Endothelial cell of umbilical vein (primary cell): ENCODE measurements around the gene VPS35. TPM values are rescaled to one million over a fixed set of nuclear protein-coding genes. Genes with fewer than 3 reads are reported as not detected.

Source experiments
- BruUV-seq: library from RNA; stranded (reverse); fragments of 400-500 nt; replicated peaks from 2 replicates; lab custom pipeline; 2021; lab: Mats Ljungman, UMichigan
- CTCF ChIA-PET: fragments of 300-600, 350-600 bp; sonication (Branson Sonifier 250); formaldehyde crosslinking; loops from one replicate; lab custom pipeline; 2021; ENCODE audit warnings: antibody characterized with exemption, inconsistent platforms; lab: Charles Lee
- POLR2A ChIA-PET: fragments of 300-600, 350-600 bp; sonication (Branson Sonifier 250); formaldehyde crosslinking; loops from one replicate; lab custom pipeline; 2021; ENCODE audit warnings: antibody characterized with exemption, inconsistent platforms; lab: Charles Lee
- DNase-seq: peaks from one replicate; pipeline ENCODE4 v3.0.0-alpha.2; 2011; ENCODE audit warnings: low read depth, low spot score
- FAIRE-seq: peaks from 2 replicates; lab custom pipeline; 2011; peaks lifted over from hg19 to GRCh38; lab: Jason Lieb, UNC
- H2AFZ ChIP-seq: 2 replicates; pipeline ENCODE4 v1.6.0; 2012; ENCODE audit warnings: low read depth, low read length, control low read depth, inconsistent platforms
- H3K27ac ChIP-seq: 2 replicates; pipeline ENCODE4 v1.5.1; 2011; ENCODE audit warnings: low read depth, mild to moderate bottlenecking, control low read depth, low read length, moderate library complexity; ENCODE audit not compliant: insufficient read depth
- H3K27me3 ChIP-seq, 2 experiments: 2 replicates each; pipeline versions ENCODE4 v1.6.0 to v1.6.1; 2011; ENCODE audit warnings: low read length in 2 of 2, mixed read lengths in 1 of 2; ENCODE audit not compliant: control insufficient read depth in 2 of 2, insufficient read depth in 2 of 2
- H3K36me3 ChIP-seq, 2 experiments: 2 replicates in 1 of 2; 3 replicates in 1 of 2; pipeline ENCODE4 v1.5.1; 2011; ENCODE audit warnings: low read length in 2 of 2, mild to moderate bottlenecking in 1 of 2, moderate library complexity in 1 of 2; ENCODE audit not compliant: control insufficient read depth in 2 of 2, insufficient read depth in 2 of 2; ENCODE audit errors: extremely low read depth in 1 of 2
- H3K4me1 ChIP-seq: 3 replicates; pipeline ENCODE4 v1.5.1; 2011; ENCODE audit warnings: mild to moderate bottlenecking, low read length; ENCODE audit not compliant: control insufficient read depth, insufficient read depth; ENCODE audit errors: extremely low read depth
- H3K4me2 ChIP-seq: 2 replicates; pipeline ENCODE4 v1.6.1; 2011; ENCODE audit warnings: low read length, control low read depth, mixed read lengths; ENCODE audit not compliant: insufficient read depth
- H3K4me3 ChIP-seq, 3 experiments: fragments of 200-600 bp in 1 of 3; sonication (generic), shearing (Covaris generic) in 1 of 3; replicated peaks in 1 of 3; 2 replicates each; pipeline ENCODE4 v1.5.1; 2011 to 2016; ENCODE audit warnings: control low read depth in 3 of 3, low read length in 3 of 3, mild to moderate bottlenecking in 2 of 3, inconsistent platforms in 1 of 3, low read depth in 1 of 3, moderate library complexity in 1 of 3; ENCODE audit not compliant: insufficient read depth in 1 of 3
- H3K79me2 ChIP-seq: 2 replicates; pipeline ENCODE4 v1.6.0; 2012; ENCODE audit warnings: low read length, inconsistent platforms; ENCODE audit not compliant: control insufficient read depth, insufficient read depth
- H3K9ac ChIP-seq: replicated peaks from 2 replicates; pipeline ENCODE3; 2011; ENCODE audit warnings: low read length, control low read depth; ENCODE audit not compliant: insufficient read depth; ENCODE audit errors: extremely low read depth
- H3K9me1 ChIP-seq: replicated peaks from 3 replicates; pipeline ENCODE4 v1.6.0; 2011; ENCODE audit warnings: mild to moderate bottlenecking, low read length; ENCODE audit not compliant: control insufficient read depth, insufficient read depth; ENCODE audit errors: extremely low read depth
- H3K9me3 ChIP-seq: replicated peaks from 2 replicates; pipeline ENCODE4 v1.5.1; 2012; ENCODE audit warnings: low read length, inconsistent platforms; ENCODE audit not compliant: control insufficient read depth, insufficient read depth
- H4K20me1 ChIP-seq: replicated peaks from 2 replicates; pipeline ENCODE3; 2011; ENCODE audit warnings: mild to moderate bottlenecking, low read length; ENCODE audit not compliant: control insufficient read depth, insufficient read depth; ENCODE audit errors: extremely low read depth
- CTCF ChIP-seq, 2 donors: IDR thresholded peaks; 1 replicate in 1 of 2; 2 replicates in 1 of 2; pipeline ENCODE4 v1.5.1; 2011; ENCODE audit warnings: low read length in 2 of 2, mild to moderate bottlenecking in 2 of 2, moderate library complexity in 2 of 2, control low read depth in 1 of 2, inconsistent platforms in 1 of 2, low read depth in 1 of 2; ENCODE audit not compliant: insufficient read depth in 1 of 2; ENCODE audit errors: extremely low read depth in 1 of 2
- EZH2 ChIP-seq: IDR thresholded peaks from 2 replicates; pipeline ENCODE4 v1.6.1; 2012; ENCODE audit warnings: borderline replicate concordance, low read depth, mild to moderate bottlenecking, moderate library complexity, low read length, inconsistent platforms; ENCODE audit not compliant: severe bottlenecking
- FOS ChIP-seq: IDR thresholded peaks from 2 replicates; pipeline ENCODE4 v1.6.1; 2011; ENCODE audit warnings: mild to moderate bottlenecking, low read length, moderate library complexity, borderline replicate concordance; ENCODE audit not compliant: insufficient read depth
- GATA2 ChIP-seq: IDR thresholded peaks from 2 replicates; pipeline ENCODE4 v1.7.0; 2011; ENCODE audit warnings: low read depth, mild to moderate bottlenecking, moderate library complexity, mixed read lengths, low read length; ENCODE audit not compliant: insufficient read length, insufficient read depth
- JUN ChIP-seq: IDR thresholded peaks from 2 replicates; pipeline ENCODE4 v1.6.1; 2011; ENCODE audit warnings: borderline replicate concordance, low read depth; ENCODE audit not compliant: insufficient read length, insufficient read depth
- MAX ChIP-seq: IDR thresholded peaks from 2 replicates; pipeline ENCODE4 v1.6.1; 2011; ENCODE audit not compliant: insufficient read depth, insufficient read length
- MYC ChIP-seq: IDR thresholded peaks from one replicate; pipeline ENCODE4 v1.6.1; 2011; ENCODE audit warnings: mild to moderate bottlenecking, low read depth, low read length
- POLR2A ChIP-seq: IDR thresholded peaks from 2 replicates; pipeline ENCODE4 v1.6.1; 2012; ENCODE audit warnings: low read depth, mild to moderate bottlenecking, control low read depth, low read length
- POLR2AphosphoS5 ChIP-seq: IDR thresholded peaks from 2 replicates; pipeline ENCODE4 v1.6.1; 2012; ENCODE audit warnings: low read depth, mild to moderate bottlenecking, control low read depth, low read length, moderate library complexity; ENCODE audit not compliant: insufficient read depth
- dilution Hi-C: fragments of 300-500 bp; cut with MboI; formaldehyde crosslinking; loops from one replicate; pipeline ENCODE4 v1.15.0; 2019; ENCODE audit warnings: low sequenced_read_pairs; ENCODE audit not compliant: extremely low pct_ligation_motif_present
- intact Hi-C: fragments of 100-400 bp; cut with micrococcal nuclease; formaldehyde crosslinking; loops from one replicate; pipeline ENCODE4 v1.10.0; 2022
- polyA plus RNA-seq, 4 experiments: library from polyadenylated mRNA; depleted of rRNA in 3 of 4; stranded (reverse) in 3 of 4; unstranded in 1 of 4; fragments of >200 nt; gene quantifications; 2 replicates each; pipeline versions ENCODE4 v1.2.1 to v1.2.3, GENCODE V29; 2011 to 2012; ENCODE audit warnings: missing spikeins in 1 of 4
- total RNA-seq: library from RNA; stranded (reverse); gene quantifications from 2 replicates; pipeline ENCODE4 v1.2.3, GENCODE V29; 2021

The VPS35 gene
- total and polyA plus RNA-seq, 2 donors (not counting 3 experiments of a cell fraction or from before 2014, with no cell fraction given) = 19.7 to 102 TPM

GRCh38 chr16:46649588-46650253, 39.3 kb downstream of the VPS35 start:
- ChIA-PET CTCF (no interaction called here), POLR2A (no interaction called here)
- dilution Hi-C loops = no loop called here
- Histone ChIP-seq H3K9me3 (no peaks in the 10 kb centered on the region), H2AFZ (no peak overlapping the region), H4K20me1 (no peaks in the 10 kb centered on the region), H3K9me1 (no peaks in the 10 kb centered on the region), H3K4me3 (no peak overlapping the region), H3K9ac (no peak overlapping the region), H3K27ac (no peak overlapping the region), H3K79me2 (no peaks in the 10 kb centered on the region), H3K27me3 (no peaks in the 10 kb centered on the region), H3K4me1 (no peaks in the 10 kb centered on the region), H3K36me3 (no peaks in the 10 kb centered on the region), H3K4me2 (no peak overlapping the region)
- no peak for DNase-seq
- intact Hi-C loops = no loop called here
- no TSS peak for BruUV-seq
- FAIRE-seq = no peak
- TF ChIP-seq CTCF (IDR thresholded peaks at IDR 0.05; ENCODE audit: extremely low read depth in 1 of 2, insufficient read depth in 1 of 2, low read depth in 1 of 2, low read length in 2 of 2) (no peak), POLR2AphosphoS5 (no peak), FOS (no peak), MYC (no peak), JUN (no peak), EZH2 (no peak), GATA2 (no peak), POLR2A (no peak), MAX (no peak)
